ENCODE measurements around the gene WDR64. TPM values are rescaled to one million over a fixed set of nuclear protein-coding genes. Genes with fewer than 3 reads are reported as not detected.

Gene WDR64
- total and polyA plus RNA-seq, 4 experiments from 2014 or later, result 0.16 TPM; not detected in 3

DNA sequence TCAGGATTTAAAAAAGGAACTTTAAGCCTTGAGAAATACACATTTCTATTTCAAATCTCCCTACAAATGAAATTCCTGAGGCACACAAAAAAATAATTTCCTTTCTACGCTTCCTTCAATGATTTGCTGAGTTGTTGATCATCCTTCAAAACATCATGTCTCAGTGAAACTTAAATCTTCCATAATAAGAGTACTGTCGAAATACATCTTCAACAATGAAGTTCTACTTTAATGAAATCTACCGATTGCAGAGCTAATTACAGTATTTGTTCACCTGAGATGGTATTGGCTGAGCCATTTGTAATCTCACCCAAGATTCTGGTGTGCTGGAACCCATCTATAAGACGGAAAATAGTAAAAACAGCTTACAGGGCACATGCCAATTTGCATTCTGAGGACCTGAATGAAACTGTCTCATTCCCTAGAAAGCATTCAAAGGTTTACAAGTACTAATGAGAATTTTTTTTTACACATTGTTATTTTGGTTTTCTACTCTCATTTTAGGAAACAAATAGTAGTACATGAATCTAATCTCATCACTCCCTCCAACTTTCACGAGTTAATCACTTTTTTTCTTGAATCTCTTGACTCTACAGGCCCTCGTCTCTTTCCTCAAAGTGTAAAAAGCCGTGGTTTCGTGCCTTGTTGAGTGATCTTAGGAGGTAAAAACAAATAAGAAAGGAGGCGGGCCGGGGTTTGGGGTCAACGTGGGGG is 13.0 kb upstream of the WDR64 start:
- H3K36me3 Mint-ChIP-seq, result peaks cover 8 to 15% of the 10 kb centered on the region in 2 donors
- H3K4me3 ChIP-seq (ENCODE audit: low read length in 2 of 2), result peak overlapping the region; percentile 64 to 82
- H3K27ac ChIP-seq (ENCODE audit: low read depth, low read length), result no peak overlapping the region
- no peaks in the 10 kb centered on the region for H3K27me3 ChIP-seq (ENCODE audit: insufficient read depth, low read length)
- ChIA-PET POLR2A (ENCODE audit: partially characterized antibody) (interaction anchor here (1.3 to 2.6 kb wide), 2 partner anchors 39 to 87 kb away, joined by 4 to 18 read pairs; no protein-coding TSS in a partner anchor), CTCF (ENCODE audit: partially characterized antibody) (interaction anchor here (1.2 kb wide), 1 partner anchor 11 kb away, joined by 5 read pairs; no protein-coding TSS in a partner anchor)
- intact Hi-C loops (cut with micrococcal nuclease), result no loop called here
- H3K9me3 ChIP-seq (ENCODE audit: control insufficient read depth in 1 of 2, low read length in 2 of 2), result no peaks in the 10 kb centered on the region
- peaks cover 20 to 40% (median 25%) of the 10 kb centered on the region in 4 donors for H3K4me1 Mint-ChIP-seq
- H3K27ac Mint-ChIP-seq, result peak overlapping the region; percentile 29 to 79 (median 43)
- no peaks in the 10 kb centered on the region for H3K36me3 ChIP-seq (ENCODE audit: insufficient read depth, low read length)
- peak overlapping the region; percentile 80 to 89 (median 84) for H3K4me3 Mint-ChIP-seq
- peak in 3 of 5 donors; percentile 1 to 9 (median 7) for DNase-seq
- H3K27me3 Mint-ChIP-seq, result no peaks in the 10 kb centered on the region
- peaks cover 0 to 3% (median 0%) of the 10 kb centered on the region in 8 donors for H3K9me3 Mint-ChIP-seq
- peaks cover 25% of the 10 kb centered on the region for H3K4me1 ChIP-seq (ENCODE audit: insufficient read depth, low read length)

DNA sequence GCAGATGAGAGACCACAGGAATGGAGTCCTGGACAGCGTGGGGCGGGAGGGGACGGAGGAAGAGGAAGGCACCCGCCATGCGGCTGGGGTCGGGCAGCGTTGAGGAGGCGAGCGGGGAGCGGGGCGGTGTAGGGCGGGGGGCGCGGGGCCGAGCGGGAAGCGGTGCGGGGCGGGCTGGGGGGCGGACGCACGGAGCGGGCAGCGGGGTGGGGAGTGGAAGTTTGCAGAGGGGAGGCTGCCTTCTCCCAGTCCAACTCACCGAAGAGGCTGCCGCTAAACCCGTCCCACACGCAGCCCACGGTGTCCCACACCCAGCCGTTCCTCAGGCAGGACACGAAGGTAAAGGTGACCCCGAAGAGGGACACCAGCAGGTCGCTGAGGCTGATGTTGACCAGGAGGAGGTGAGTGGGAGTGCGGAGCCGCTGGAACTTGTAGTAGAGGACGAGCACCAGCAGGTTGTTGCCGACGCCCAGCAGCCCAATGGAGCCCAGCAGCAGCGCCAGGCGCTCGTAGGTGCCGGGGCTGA is 12.4 kb upstream of the WDR64 start:
- Histone ChIP-seq H3K9me3 (ENCODE audit: control insufficient read depth in 1 of 2, low read length in 2 of 2) (no peaks in the 10 kb centered on the region), H3K4me3 (ENCODE audit: low read length in 2 of 2) (peak overlapping the region; percentile 64 to 82), H3K4me1 (ENCODE audit: insufficient read depth, low read length) (peaks cover 25% of the 10 kb centered on the region), H3K27ac (ENCODE audit: low read depth, low read length) (peak overlapping the region; percentile 41), H3K27me3 (ENCODE audit: insufficient read depth, low read length) (no peaks in the 10 kb centered on the region), H3K36me3 (ENCODE audit: insufficient read depth, low read length) (no peaks in the 10 kb centered on the region)
- intact Hi-C loops (cut with micrococcal nuclease), result loop anchor here (1.0 to 2.0 kb wide), 4 partner anchors 12 to 1615 kb away; partner anchors contain the start of gene CEP170
- ChIA-PET CTCF (ENCODE audit: partially characterized antibody) (interaction anchor here (1.2 to 1.4 kb wide), 2 partner anchors 12 kb away, joined by 5 to 6 read pairs; no protein-coding TSS in a partner anchor), POLR2A (ENCODE audit: partially characterized antibody) (interaction anchor here (0.7 to 2.6 kb wide), 8 partner anchors 10 to 1616 kb away, joined by 3 to 18 read pairs (median 5); partner anchors contain the start of genes CEP170, EXO1 and SDCCAG8)
- Mint-ChIP-seq H3K4me1 (peaks cover 18 to 40% (median 25%) of the 10 kb centered on the region in 4 donors), H3K36me3 (peaks cover 8% of the 10 kb centered on the region in 2 donors), H3K27me3 (no peaks in the 10 kb centered on the region), H3K9me3 (peaks cover 0 to 3% (median 0%) of the 10 kb centered on the region in 8 donors), H3K27ac (peak overlapping the region; percentile 29 to 79 (median 43)), H3K4me3 (peak overlapping the region; percentile 80 to 89 (median 84))
- peak in 1 of 5 donors; percentile 51 for DNase-seq

DNA sequence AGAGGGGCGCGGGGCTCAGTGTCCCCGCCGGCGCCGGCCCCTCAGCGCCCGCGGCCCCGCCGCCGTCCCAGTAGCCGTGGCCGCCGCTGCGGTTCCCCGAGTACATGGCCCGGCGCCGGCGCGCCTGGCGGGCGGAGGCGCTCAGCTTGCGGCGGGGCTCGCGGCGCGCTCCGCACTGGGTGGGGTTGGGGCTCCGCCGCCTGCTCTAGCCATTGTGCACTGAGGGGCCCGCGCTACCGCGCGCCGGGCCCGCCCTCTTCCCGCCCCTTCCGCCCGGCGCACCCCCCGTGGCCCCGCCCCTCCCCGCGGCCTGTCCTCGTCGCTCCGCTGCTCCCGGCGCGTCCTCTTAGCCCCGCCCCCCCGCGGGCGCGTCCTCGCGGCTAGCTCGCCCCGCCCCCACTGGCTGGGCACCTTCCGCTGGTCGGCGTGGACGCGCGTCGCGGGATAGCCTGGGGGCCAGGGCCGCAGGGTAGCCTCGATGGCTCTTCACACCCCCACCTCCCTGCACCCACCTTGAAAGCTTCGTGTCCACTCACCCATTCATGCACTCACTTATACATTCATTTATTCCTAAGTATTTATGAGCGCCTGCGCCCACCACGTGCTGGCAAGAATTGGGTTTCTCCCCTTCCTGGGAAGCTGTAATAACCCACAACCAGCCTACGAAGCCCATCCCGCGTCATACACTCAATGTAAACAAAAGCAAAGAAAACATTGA is 11.8 kb upstream of the WDR64 start, which contains the start of the genes CHML and OPN3:
Gene CHML, minus strand, starts transcription at position 221 of the 718 bp plus-strand sequence. CDS start 4,603 bp downstream, outside the sequence.
Gene OPN3, minus strand, starts transcription at position 221 of the 718 bp plus-strand sequence. Its CDS starts 115 bp downstream, at position 106.
- Histone ChIP-seq H3K27me3 (ENCODE audit: insufficient read depth, low read length) (no peaks in the 10 kb centered on the region), H3K9me3 (ENCODE audit: control insufficient read depth in 1 of 2, low read length in 2 of 2) (no peaks in the 10 kb centered on the region), H3K27ac (ENCODE audit: low read depth, low read length) (peak within 1 kb of the TSS; percentile 41), H3K36me3 (ENCODE audit: insufficient read depth, low read length) (no peaks in the 10 kb centered on the region), H3K4me1 (ENCODE audit: insufficient read depth, low read length) (peaks cover 25% of the 10 kb centered on the region), H3K4me3 (ENCODE audit: low read length in 2 of 2) (peak within 1 kb of the TSS; percentile 64 to 82)
- peak; percentile 83 to 87 (median 84) for DNase-seq
- ChIA-PET CTCF (ENCODE audit: partially characterized antibody) (interaction anchor here (0.8 to 2.2 kb wide), 9 partner anchors 8 to 359 kb away, joined by 3 to 10 read pairs (median 3); partner anchors contain the start of gene MAP1LC3C), POLR2A (ENCODE audit: partially characterized antibody) (interaction anchor here (0.7 to 2.6 kb wide), 10 partner anchors 11 to 1615 kb away, joined by 3 to 18 read pairs (median 5); partner anchors contain the start of genes CEP170, EXO1, FH and SDCCAG8)
- Mint-ChIP-seq H3K4me1 (peaks cover 18 to 40% (median 25%) of the 10 kb centered on the region in 4 donors), H3K9me3 (peaks cover 0 to 3% (median 0%) of the 10 kb centered on the region in 8 donors), H3K4me3 (peak within 1 kb of the TSS; percentile 81 to 89 (median 86)), H3K27me3 (no peaks in the 10 kb centered on the region), H3K27ac (peak within 1 kb of the TSS; percentile 60 to 96 (median 85)), H3K36me3 (peaks cover 2 to 3% of the 10 kb centered on the region in 2 donors)
- intact Hi-C loops (cut with micrococcal nuclease), result loop anchor here (1.0 to 2.0 kb wide), 4 partner anchors 13 to 1614 kb away; partner anchors contain the start of gene CEP170

DNA sequence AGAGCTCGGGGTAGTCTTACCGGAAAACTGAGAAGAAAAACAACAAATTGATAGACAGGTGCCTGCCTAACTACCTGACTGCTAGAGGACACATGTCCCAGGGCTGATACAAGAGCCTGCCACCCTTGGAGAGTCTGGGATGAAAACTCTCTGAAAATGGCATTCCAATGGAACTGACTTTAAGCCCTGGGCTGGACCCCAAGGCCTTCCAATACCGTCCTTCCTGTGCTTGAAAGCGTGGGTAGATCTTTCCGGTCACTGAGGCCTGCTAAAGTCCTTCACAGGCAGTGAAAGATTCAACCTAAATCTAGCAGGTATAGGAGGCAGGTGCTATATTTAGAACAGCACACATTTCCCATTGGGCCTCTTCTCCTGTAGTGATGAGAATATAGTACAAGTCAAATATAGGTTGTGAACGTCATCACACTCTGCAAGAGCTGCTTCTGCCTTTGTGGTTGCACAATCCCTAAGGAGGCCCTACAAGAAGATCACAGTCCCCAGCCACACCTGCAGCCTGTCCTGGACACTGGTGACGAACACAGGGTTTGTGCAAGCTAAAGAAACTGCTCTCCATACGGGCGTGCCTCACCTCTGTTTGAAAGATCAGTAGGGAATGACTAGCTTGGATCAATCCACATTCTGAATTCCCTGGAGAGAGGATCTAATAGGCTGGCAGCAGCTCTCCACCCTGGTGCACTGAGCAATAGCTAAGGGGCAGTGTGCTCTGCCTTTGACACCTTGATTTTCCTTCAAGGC is 11.0 kb upstream of the WDR64 start:
- peaks cover 18 to 40% (median 25%) of the 10 kb centered on the region in 4 donors for H3K4me1 Mint-ChIP-seq
- Histone ChIP-seq H3K4me3 (ENCODE audit: low read length in 2 of 2) (peak overlapping the region in 1 of 2 donors; percentile 58), H3K27ac (ENCODE audit: low read depth, low read length) (no peak overlapping the region), H3K27me3 (ENCODE audit: insufficient read depth, low read length) (no peaks in the 10 kb centered on the region), H3K36me3 (ENCODE audit: insufficient read depth, low read length) (no peaks in the 10 kb centered on the region), H3K9me3 (ENCODE audit: control insufficient read depth in 1 of 2, low read length in 2 of 2) (no peaks in the 10 kb centered on the region), H3K4me1 (ENCODE audit: insufficient read depth, low read length) (peaks cover 25% of the 10 kb centered on the region)
- peak overlapping the region; percentile 75 to 88 (median 86) for H3K4me3 Mint-ChIP-seq
- H3K36me3 Mint-ChIP-seq, result no peaks in the 10 kb centered on the region
- ChIA-PET POLR2A (ENCODE audit: partially characterized antibody) (interaction anchor here (0.9 to 2.6 kb wide), 10 partner anchors 11 to 1614 kb away, joined by 3 to 18 read pairs (median 4); partner anchors contain the start of genes CEP170, EXO1, FH and SDCCAG8), CTCF (ENCODE audit: partially characterized antibody) (interaction anchor here (0.8 to 2.2 kb wide), 9 partner anchors 9 to 358 kb away, joined by 3 to 10 read pairs (median 3); partner anchors contain the start of gene MAP1LC3C)
- intact Hi-C loops (cut with micrococcal nuclease), result loop anchor here (1.0 to 2.0 kb wide), 4 partner anchors 14 to 1614 kb away; partner anchors contain the start of gene CEP170
- H3K27ac Mint-ChIP-seq, result peak overlapping the region; percentile 49 to 96 (median 85)
- DNase-seq, result peak in 2 of 5 donors; percentile 4 to 43
- H3K27me3 Mint-ChIP-seq, result no peaks in the 10 kb centered on the region
- peaks cover 0 to 3% (median 0%) of the 10 kb centered on the region in 8 donors for H3K9me3 Mint-ChIP-seq

GRCh38 chr1:241641773-241642592 is 10.1 kb upstream of the WDR64 start:
- Histone ChIP-seq H3K27ac (ENCODE audit: low read depth, low read length) (no peak overlapping the region), H3K36me3 (ENCODE audit: insufficient read depth, low read length) (no peaks in the 10 kb centered on the region), H3K27me3 (ENCODE audit: insufficient read depth, low read length) (no peaks in the 10 kb centered on the region), H3K4me3 (ENCODE audit: low read length in 2 of 2) (no peak overlapping the region), H3K9me3 (ENCODE audit: control insufficient read depth in 1 of 2, low read length in 2 of 2) (no peaks in the 10 kb centered on the region), H3K4me1 (ENCODE audit: insufficient read depth, low read length) (peaks cover 25% of the 10 kb centered on the region)
- H3K9me3 Mint-ChIP-seq, result peaks cover 0 to 3% (median 0%) of the 10 kb centered on the region in 8 donors
- H3K4me1 Mint-ChIP-seq, result peaks cover 16 to 32% (median 21%) of the 10 kb centered on the region in 4 donors
- no peaks in the 10 kb centered on the region for H3K36me3 Mint-ChIP-seq
- no peak for DNase-seq
- POLR2A ChIA-PET (ENCODE audit: partially characterized antibody), result interaction anchor here (1.0 to 1.3 kb wide), 3 partner anchors 35 to 205 kb away, joined by 3 to 6 read pairs (median 3); partner anchors contain the start of gene FH
- peak overlapping the region in 3 of 7 donors; percentile 12 to 84 (median 60) for H3K27ac Mint-ChIP-seq
- peak overlapping the region in 2 of 8 donors; percentile 10 to 81 for H3K4me3 Mint-ChIP-seq
- H3K27me3 Mint-ChIP-seq, result no peaks in the 10 kb centered on the region
- CTCF ChIA-PET (ENCODE audit: partially characterized antibody), result interaction anchor here (1.0 to 2.2 kb wide), 2 partner anchors 10 to 31 kb away, joined by 4 to 10 read pairs; no protein-coding TSS in a partner anchor
- intact Hi-C loops (cut with micrococcal nuclease), result loop anchor here (2.0 kb wide), 1 partner anchor 1613 kb away; the partner anchor contains the start of gene CEP170

Measured in CD4-positive, alpha-beta memory T cell (primary cell).